GM18870 (cell line): Measurements from ENCODE around the gene HEPHL1.
A peak's percentile ranks its signal among the peaks of the same experiment; 100 is the strongest.
"Not testable (repeated sequence)": the region's sequence is repeated elsewhere in the genome, so short reads cannot be mapped to it uniquely, and the experiment has no call there.

Experiments used
- ATAC-seq: cut with Tn5 transposase; IDR thresholded peaks from one replicate; pipeline ENCODE4 v1.9.1; 2021; ENCODE audit warnings: moderate library complexity; ENCODE audit not compliant: unreplicated experiment

The HEPHL1 gene

GRCh38 chr11:94147433-94147845 is 126.3 kb downstream of the HEPHL1 start:
- no peak for ATAC-seq

- ATAC-seq: no peak
Observed at GRCh38 chr11:94148189-94148588, 127.0 kb downstream of the HEPHL1 start.

- no peak for ATAC-seq
Observed at GRCh38 chr11:94149431-94150017, 128.4 kb downstream of the HEPHL1 start.

GRCh38 chr11:94150056-94150455 is 128.9 kb downstream of the HEPHL1 start:
- no peak for ATAC-seq

- no peak for ATAC-seq
Observed at GRCh38 chr11:94150704-94151685, 129.8 kb downstream of the HEPHL1 start.

GRCh38 chr11:94151903-94152677 is 130.9 kb downstream of the HEPHL1 start:
- peak; percentile 65 for ATAC-seq

GRCh38 chr11:94152678-94153065 is 131.5 kb downstream of the HEPHL1 start:
- ATAC-seq: no peak

GRCh38 chr11:94153320-94153719 is 132.2 kb downstream of the HEPHL1 start:
- ATAC-seq: no peak

GRCh38 chr11:94154095-94154856 is 133.1 kb downstream of the HEPHL1 start:
- ATAC-seq: no peak

GRCh38 chr11:94157339-94157738 is 136.2 kb downstream of the HEPHL1 start:
- ATAC-seq: not testable (repeated sequence)
